Esophagus squamous epithelium (tissue), 5 donors: ENCODE results near the gene BDKRB1. TPM values are rescaled to one million over a fixed set of nuclear protein-coding genes. Genes with fewer than 3 reads are reported as not detected.

Source experiments
- DNase-seq: peaks from one replicate; lab custom pipeline; 2025; lab: John Stamatoyannopoulos, UW
- H3K27ac ChIP-seq, 4 donors: fragments of 200-600 bp; sonication (generic); one replicate each; pipeline ENCODE4 v1.5.1; 2016 to 2019; ENCODE audit warnings: mild to moderate bottlenecking in 1 of 4
- H3K27me3 ChIP-seq, 4 donors: fragments of 200-600 bp; sonication (generic); 1 replicate in 3 of 4; 2 replicates in 1 of 4; pipeline versions ENCODE4 v1.5.1 to v1.6.0; 2017 to 2021; ENCODE audit warnings: antibody characterized with exemption in 1 of 4
- H3K36me3 ChIP-seq, 3 donors: fragments of 200-600 bp; sonication (generic); one replicate each; pipeline ENCODE4 v1.5.1; 2016 to 2019
- H3K4me1 ChIP-seq, 3 donors: fragments of 200-600 bp; sonication (generic); one replicate each; pipeline ENCODE4 v1.5.1; 2017 to 2019
- H3K4me3 ChIP-seq, 4 donors: fragments of 200-600 bp; sonication (generic); 1 replicate in 3 of 4; 2 replicates in 1 of 4; pipeline ENCODE4 v1.5.1; 2016 to 2019; ENCODE audit warnings: mild to moderate bottlenecking in 2 of 4, moderate library complexity in 1 of 4
- H3K9me3 ChIP-seq, 3 donors: fragments of 200-600 bp; sonication (generic); one replicate each; pipeline ENCODE4 v1.5.1; 2016 to 2019
- CTCF ChIP-seq, 6 experiments: fragments of 450-650 bp in 4 of 6; fragments of 200-600 bp in 2 of 6; sonication (generic) in 2 of 6; IDR thresholded peaks; one replicate each; pipeline ENCODE4 v1.5.1; 2016 to 2019; ENCODE audit warnings: antibody characterized with exemption in 6 of 6, mild to moderate bottlenecking in 4 of 6, moderate library complexity in 4 of 6
- POLR2A ChIP-seq, 4 donors: fragments of 450-650 bp; IDR thresholded peaks; one replicate each; pipeline ENCODE4 v1.6.1; 2017; ENCODE audit warnings: antibody characterized with exemption in 4 of 4, mild to moderate bottlenecking in 4 of 4, moderate library complexity in 3 of 4
- WGBS, 2 donors: methylation state at CpG; one replicate each; pipeline ENCODE4 v1.1.5; 2018; 5-methylcytosine and 5-hydroxymethylcytosine counted together
- intact Hi-C: fragments of 100-400 bp; cut with DNase I; formaldehyde crosslinking; loops from one replicate; pipeline ENCODE4 v1.15.0; 2022
- total RNA-seq, 4 donors: library from RNA; depleted of rRNA; stranded (reverse); fragments of >200 nt; gene quantifications; one replicate each; pipeline ENCODE4 v1.1.0, GENCODE V29; 2016
- donor health status: DM: yes; HTN: yes; CAD: no.

The BDKRB1 gene
- total RNA-seq, 4 donors from 2014 or later: 4.0 to 12.2 (median 5.7) TPM

GRCh38 chr14:96251656-96252155 lies 4.3 kb upstream of the BDKRB1 start:
- DNase-seq: no peak
- Histone ChIP-seq H3K27ac (no peak overlapping the region), H3K9me3 (no peaks in the 10 kb centered on the region), H3K4me3 (no peak overlapping the region), H3K4me1 (peaks cover 8 to 46% (median 20%) of the 10 kb centered on the region in 3 donors), H3K27me3 (no peaks in the 10 kb centered on the region), H3K36me3 (no peaks in the 10 kb centered on the region)
- intact Hi-C loops: no loop called here
- WGBS, 2 donors: 78% methylated on average over 4 of the region's 4 CpGs
- TF ChIP-seq POLR2A (IDR thresholded peaks at IDR 0.05): no peak
- no peak for TF ChIP-seq CTCF (IDR thresholded peaks at IDR 0.05)

- Histone ChIP-seq H3K9me3 (no peaks in the 10 kb centered on the region), H3K36me3 (no peaks in the 10 kb centered on the region), H3K4me3 (no peak overlapping the region), H3K27me3 (no peaks in the 10 kb centered on the region), H3K27ac (peak overlapping the region in 2 of 4 donors; percentile 39 to 47), H3K4me1 (peaks cover 8 to 53% (median 26%) of the 10 kb centered on the region in 3 donors)
- TF ChIP-seq CTCF (IDR thresholded peaks at IDR 0.05) (no peak), POLR2A (IDR thresholded peaks at IDR 0.05) (no peak)
- no peak for DNase-seq
- WGBS, 2 donors: 89 to 91% methylated on average over 9 to 10 of the region's 19 CpGs
- intact Hi-C loops: no loop called here
Measured at GRCh38 chr14:96252323-96252998, 3.5 kb upstream of the BDKRB1 start.

- TF ChIP-seq POLR2A (IDR thresholded peaks at IDR 0.05): no peak
- no peak for TF ChIP-seq CTCF (IDR thresholded peaks at IDR 0.05)
- Histone ChIP-seq H3K36me3 (no peaks in the 10 kb centered on the region), H3K9me3 (no peaks in the 10 kb centered on the region), H3K4me3 (no peak overlapping the region), H3K27ac (peak overlapping the region in 2 of 4 donors; percentile 39 to 47), H3K27me3 (no peaks in the 10 kb centered on the region), H3K4me1 (peaks cover 8 to 59% (median 27%) of the 10 kb centered on the region in 3 donors)
- no peak for DNase-seq
- WGBS, 2 donors: 47 to 48% methylated on average over 9 of the region's 9 CpGs
- intact Hi-C loops: no loop called here
Measured at GRCh38 chr14:96252999-96253539, 2.9 kb upstream of the BDKRB1 start.

DNA sequence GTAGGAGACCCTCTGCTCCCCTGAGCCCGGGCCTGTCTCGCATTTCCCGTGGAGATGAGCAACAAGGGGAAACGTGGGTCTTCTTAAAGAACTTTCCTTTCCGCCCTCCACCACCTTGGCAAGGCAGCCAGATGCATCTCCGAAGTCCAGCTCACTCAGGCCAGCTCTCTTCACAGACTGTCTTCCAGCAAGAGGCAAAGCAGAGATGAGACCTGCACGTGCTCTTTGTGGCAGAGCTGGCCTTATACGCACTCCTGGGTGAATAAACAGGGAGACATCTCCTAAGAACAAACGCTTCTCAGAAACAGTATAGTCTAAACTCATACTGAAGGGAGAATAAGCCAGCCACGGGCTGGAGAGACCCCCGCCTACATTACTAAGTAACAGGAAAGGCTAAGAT lies 1.3 kb upstream of the BDKRB1 start:
- H3K4me1 ChIP-seq: peaks cover 8 to 68% (median 30%) of the 10 kb centered on the region in 3 donors

More for the DNA sequence above, 1.3 kb upstream of the BDKRB1 start:
- H3K9me3 ChIP-seq: no peaks in the 10 kb centered on the region
- no peak for DNase-seq
- H3K27ac ChIP-seq: peak overlapping the region; percentile 56 to 91 (median 88)
- H3K27me3 ChIP-seq: no peaks in the 10 kb centered on the region
- 62 to 76% methylated on average over 5 to 7 of the region's 11 CpGs for WGBS, 2 donors
- TF ChIP-seq POLR2A (IDR thresholded peaks at IDR 0.05) (no peak), CTCF (IDR thresholded peaks at IDR 0.05) (no peak)
- intact Hi-C loops: no loop called here
- H3K4me3 ChIP-seq: no peak overlapping the region
- no peaks in the 10 kb centered on the region for H3K36me3 ChIP-seq
